ENCODE measurements around the gene CHRNA10. TPM values are rescaled to one million over a fixed set of nuclear protein-coding genes. Genes with fewer than 3 reads are reported as not detected.
"Not testable (repeated sequence)": the region's sequence is repeated elsewhere in the genome, so short reads cannot be mapped to it uniquely, and the experiment has no call there.

CHRNA10 gene
- total and polyA plus RNA-seq, 2 experiments from 2014 or later, result 1.1 TPM; not detected in 1

DNA sequence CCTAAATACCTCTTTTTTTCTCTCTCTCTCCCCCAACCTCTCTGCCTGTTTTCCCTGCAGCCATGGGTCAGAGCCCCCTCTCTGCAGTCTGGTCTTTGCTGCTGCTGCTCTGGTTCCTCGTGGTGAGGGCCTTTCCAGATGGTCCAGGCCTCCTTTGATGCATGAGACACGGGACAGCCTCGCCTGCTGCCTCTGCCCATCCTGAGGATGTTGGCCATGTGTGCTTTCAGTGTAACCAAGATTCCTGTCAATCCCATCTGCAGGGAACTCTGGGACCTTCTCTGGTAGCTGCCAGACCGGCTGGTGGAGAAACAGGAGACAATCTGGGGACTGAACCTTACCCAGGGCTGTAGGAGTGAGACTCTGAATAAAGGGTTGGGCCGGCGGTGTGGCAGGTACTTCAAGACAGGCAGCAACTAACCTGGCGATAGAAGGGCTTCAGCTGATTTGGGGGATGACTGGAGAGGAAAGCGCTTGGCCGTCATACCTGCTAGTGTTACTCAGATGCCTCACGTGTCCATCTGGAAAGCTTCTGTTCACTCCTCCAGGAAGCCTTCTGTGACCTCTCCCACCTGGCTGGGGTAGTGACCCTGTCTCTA lies 7.1 kb downstream of the CHRNA10 start:
- TF ChIP-seq, protein P1, sequence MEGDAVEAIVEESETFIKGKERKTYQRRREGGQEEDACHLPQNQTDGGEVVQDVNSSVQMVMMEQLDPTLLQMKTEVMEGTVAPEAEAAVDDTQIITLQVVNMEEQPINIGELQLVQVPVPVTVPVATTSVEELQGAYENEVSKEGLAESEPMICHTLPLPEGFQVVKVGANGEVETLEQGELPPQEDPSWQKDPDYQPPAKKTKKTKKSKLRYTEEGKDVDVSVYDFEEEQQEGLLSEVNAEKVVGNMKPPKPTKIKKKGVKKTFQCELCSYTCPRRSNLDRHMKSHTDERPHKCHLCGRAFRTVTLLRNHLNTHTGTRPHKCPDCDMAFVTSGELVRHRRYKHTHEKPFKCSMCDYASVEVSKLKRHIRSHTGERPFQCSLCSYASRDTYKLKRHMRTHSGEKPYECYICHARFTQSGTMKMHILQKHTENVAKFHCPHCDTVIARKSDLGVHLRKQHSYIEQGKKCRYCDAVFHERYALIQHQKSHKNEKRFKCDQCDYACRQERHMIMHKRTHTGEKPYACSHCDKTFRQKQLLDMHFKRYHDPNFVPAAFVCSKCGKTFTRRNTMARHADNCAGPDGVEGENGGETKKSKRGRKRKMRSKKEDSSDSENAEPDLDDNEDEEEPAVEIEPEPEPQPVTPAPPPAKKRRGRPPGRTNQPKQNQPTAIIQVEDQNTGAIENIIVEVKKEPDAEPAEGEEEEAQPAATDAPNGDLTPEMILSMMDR (IDR thresholded peaks at IDR 0.05; ENCODE audit: low read depth, low read length), result no peak
- Histone ChIP-seq H3K4me1 (ENCODE audit: low read depth) (no peaks in the 10 kb centered on the region), H3K4me3 (no peak overlapping the region), H3K9me3 (ENCODE audit: low read depth) (no peaks in the 10 kb centered on the region), H3K27ac (no peak overlapping the region), H3K36me3 (no peaks in the 10 kb centered on the region), H3K27me3 (no peaks in the 10 kb centered on the region)
- no peak for DNase-seq (ENCODE audit: low read depth in 1 of 2, low spot score in 1 of 2)

DNA sequence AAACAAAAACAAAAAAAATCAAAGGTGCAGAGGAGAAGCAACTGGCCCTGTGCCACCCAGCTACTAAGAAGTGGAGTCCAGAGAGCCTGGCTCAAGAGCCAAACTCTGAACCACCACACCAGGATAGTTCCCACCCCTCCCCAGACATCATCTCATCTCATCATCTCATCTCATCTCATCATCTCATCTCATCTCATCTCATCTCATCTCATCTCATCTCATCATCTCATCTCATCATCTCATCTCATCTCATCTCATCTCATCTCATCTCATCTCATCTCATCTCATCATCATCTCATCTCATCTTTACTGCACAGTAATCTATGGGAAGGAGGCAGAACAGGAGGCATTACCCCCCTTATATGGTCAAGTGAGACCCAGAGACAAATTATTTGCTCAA lies 8.3 kb downstream of the CHRNA10 start:
- DNase-seq (ENCODE audit: low read depth in 1 of 2, low spot score in 1 of 2), result no peak
- TF ChIP-seq, protein P1 (IDR thresholded peaks at IDR 0.05; ENCODE audit: low read depth, low read length), result no peak
- Histone ChIP-seq H3K36me3 (no peaks in the 10 kb centered on the region), H3K27me3 (no peaks in the 10 kb centered on the region), H3K27ac (no peak overlapping the region), H3K4me1 (ENCODE audit: low read depth) (no peaks in the 10 kb centered on the region), H3K9me3 (ENCODE audit: low read depth) (no peaks in the 10 kb centered on the region), H3K4me3 (no peak overlapping the region)

GRCh38 chr11:3660960-3661359 lies 10.2 kb downstream of the CHRNA10 start:
- H3K36me3 ChIP-seq, result no peaks in the 10 kb centered on the region
- no peak overlapping the region for H3K27ac ChIP-seq
- no peaks in the 10 kb centered on the region for H3K4me1 ChIP-seq (ENCODE audit: low read depth)
- DNase-seq (ENCODE audit: low read depth in 1 of 2, low spot score in 1 of 2), result no peak
- H3K4me3 ChIP-seq, result no peak overlapping the region
- no peaks in the 10 kb centered on the region for H3K9me3 ChIP-seq (ENCODE audit: low read depth)
- no peaks in the 10 kb centered on the region for H3K27me3 ChIP-seq
- TF ChIP-seq, protein P1 (IDR thresholded peaks at IDR 0.05; ENCODE audit: low read depth, low read length), result no peak

DNA sequence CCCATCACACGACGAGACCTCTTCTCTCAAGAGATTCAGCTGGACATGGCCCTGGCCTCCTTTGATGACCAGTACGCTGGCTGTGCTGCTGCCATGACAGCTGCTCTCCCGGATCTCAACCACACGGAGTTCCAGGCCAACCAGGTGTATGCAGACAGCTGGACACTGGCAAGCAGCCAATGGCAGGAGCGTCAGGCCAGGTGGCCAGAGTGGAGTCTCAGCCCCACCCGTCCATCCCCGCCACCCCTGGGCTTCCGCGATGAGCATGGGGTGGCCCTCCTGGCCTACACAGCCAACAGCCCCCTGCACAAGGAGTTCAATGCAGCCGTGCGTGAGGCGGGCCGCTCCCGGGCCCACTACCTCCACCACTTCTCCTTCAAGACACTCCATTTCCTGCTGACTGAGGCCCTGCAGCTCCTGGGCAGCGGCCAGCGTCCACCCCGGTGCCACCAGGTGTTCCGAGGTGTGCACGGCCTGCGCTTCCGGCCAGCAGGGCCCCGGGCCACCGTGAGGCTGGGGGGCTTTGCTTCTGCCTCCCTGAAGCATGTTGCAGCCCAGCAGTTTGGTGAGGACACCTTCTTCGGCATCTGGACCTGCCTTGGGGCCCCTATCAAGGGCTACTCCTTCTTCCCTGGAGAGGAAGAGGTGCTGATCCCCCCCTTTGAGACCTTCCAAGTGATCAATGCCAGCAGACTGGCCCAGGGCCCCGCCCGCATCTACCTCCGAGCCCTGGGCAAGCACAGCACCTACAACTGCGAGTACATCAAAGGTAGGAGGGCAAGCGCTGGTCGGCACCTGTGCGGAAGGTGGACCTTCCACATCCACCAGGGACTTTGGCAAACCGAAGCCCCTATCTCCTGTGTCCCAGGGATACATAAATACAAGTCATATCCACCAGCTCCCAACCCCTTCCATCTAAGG lies 11.3 kb downstream of the CHRNA10 start:
- H3K27me3 ChIP-seq, result no peaks in the 10 kb centered on the region
- TF ChIP-seq, protein P1 (IDR thresholded peaks at IDR 0.05; ENCODE audit: low read depth, low read length), result no peak
- H3K27ac ChIP-seq, result no peak overlapping the region
- H3K36me3 ChIP-seq, result no peaks in the 10 kb centered on the region
- no peak for DNase-seq (ENCODE audit: low read depth in 1 of 2, low spot score in 1 of 2)
- H3K9me3 ChIP-seq (ENCODE audit: low read depth), result no peaks in the 10 kb centered on the region
- H3K4me1 ChIP-seq (ENCODE audit: low read depth), result no peaks in the 10 kb centered on the region
- H3K4me3 ChIP-seq, result no peak overlapping the region

GRCh38 chr11:3658252-3658651 lies 12.9 kb downstream of the CHRNA10 start:
- H3K4me3 ChIP-seq, result no peak overlapping the region
- H3K36me3 ChIP-seq, result no peaks in the 10 kb centered on the region
- no peaks in the 10 kb centered on the region for H3K4me1 ChIP-seq (ENCODE audit: low read depth)
- H3K27ac ChIP-seq, result no peak overlapping the region
- TF ChIP-seq, protein P1 (IDR thresholded peaks at IDR 0.05; ENCODE audit: low read depth, low read length), result no peak
- no peaks in the 10 kb centered on the region for H3K27me3 ChIP-seq
- H3K9me3 ChIP-seq (ENCODE audit: low read depth), result no peaks in the 10 kb centered on the region
- DNase-seq (ENCODE audit: low read depth in 1 of 2, low spot score in 1 of 2), result no peak

DNA sequence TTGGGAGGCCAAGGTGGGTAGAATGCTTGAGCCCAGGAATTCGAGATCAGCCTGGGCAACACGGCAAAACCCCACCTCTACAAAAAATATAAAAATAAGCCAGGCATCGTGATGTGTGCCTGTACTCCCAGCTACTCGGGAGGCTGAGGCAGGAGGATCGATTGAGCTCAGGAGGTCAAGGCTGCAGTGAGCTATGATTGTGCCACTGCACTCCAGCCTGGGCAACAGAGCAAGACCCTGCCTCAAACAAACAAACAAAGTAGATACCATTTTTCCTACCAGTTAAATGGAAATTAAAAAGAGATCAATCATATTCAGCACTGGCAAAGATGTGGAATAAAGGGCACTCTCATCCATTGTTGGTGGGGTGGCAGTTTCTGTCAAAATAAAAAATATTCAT lies 13.9 kb downstream of the CHRNA10 start:
- H3K9me3 ChIP-seq (ENCODE audit: low read depth); H3K36me3 ChIP-seq; H3K27ac ChIP-seq; H3K27me3 ChIP-seq; DNase-seq (ENCODE audit: low read depth in 1 of 2, low spot score in 1 of 2); H3K4me3 ChIP-seq; H3K4me1 ChIP-seq (ENCODE audit: low read depth): not testable (repeated sequence)
